Activated CD8-positive, alpha-beta memory T cell treated with anti-CD3 and anti-CD28 coated beads, Interleukin-2, amount 50 U/mL, for 48 hours (primary cell): ENCODE measurements around the gene RBM17.
A peak's percentile ranks its signal among the peaks of the same experiment; 100 is the strongest.
"Not testable (repeated sequence)": the region's sequence is repeated elsewhere in the genome, so short reads cannot be mapped to it uniquely, and the experiment has no call there.

Source experiments
- DNase-seq: peaks from one replicate; pipeline ENCODE4 v3.0.0-alpha.2; 2020

Gene RBM17

DNA sequence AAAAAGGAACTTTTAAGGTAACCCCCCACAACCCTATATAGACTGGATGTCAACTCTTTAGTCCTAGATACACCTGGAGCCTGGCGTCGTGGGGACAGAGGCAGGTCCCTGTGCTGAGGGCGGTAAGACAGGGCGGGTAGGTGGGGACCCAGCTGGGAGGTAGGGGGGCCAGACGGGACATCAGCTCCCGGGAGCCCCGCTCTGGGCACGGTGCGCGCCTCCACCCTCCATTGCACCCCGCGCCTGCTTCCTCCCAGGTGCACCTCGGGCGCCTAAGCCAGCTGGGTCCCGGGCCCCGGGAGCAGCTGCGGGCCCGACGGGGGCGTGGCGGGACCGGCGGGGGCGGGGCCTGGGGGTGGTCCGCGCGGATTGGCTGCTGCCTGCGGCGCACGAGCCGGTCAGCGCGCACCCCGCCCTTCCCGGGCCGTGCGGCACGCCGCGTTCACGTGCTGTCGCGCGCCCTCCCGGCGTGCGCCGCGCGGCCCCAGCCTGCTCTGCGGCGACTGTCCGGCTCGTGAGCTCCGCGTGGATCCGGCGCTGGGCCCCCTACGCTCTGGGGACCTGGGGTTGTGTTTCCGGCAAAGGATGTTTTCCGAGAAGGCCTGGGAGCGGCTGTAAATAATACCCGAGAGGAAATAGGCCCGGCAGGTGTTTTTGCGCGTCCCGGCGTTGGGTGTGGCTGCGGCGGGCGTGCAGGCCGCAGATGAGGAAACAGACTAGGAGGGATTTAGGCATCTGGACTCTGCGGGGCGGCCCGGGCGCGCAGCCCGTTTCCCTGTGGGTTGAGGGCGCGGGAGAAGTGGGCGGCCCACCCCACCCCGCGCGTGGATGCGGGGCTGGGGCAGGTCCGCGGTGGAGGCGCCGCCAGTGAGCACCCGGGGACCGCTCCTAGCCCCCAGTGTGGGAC lies 74.8 kb downstream of the RBM17 start:
- peak; percentile 96 for DNase-seq

DNA sequence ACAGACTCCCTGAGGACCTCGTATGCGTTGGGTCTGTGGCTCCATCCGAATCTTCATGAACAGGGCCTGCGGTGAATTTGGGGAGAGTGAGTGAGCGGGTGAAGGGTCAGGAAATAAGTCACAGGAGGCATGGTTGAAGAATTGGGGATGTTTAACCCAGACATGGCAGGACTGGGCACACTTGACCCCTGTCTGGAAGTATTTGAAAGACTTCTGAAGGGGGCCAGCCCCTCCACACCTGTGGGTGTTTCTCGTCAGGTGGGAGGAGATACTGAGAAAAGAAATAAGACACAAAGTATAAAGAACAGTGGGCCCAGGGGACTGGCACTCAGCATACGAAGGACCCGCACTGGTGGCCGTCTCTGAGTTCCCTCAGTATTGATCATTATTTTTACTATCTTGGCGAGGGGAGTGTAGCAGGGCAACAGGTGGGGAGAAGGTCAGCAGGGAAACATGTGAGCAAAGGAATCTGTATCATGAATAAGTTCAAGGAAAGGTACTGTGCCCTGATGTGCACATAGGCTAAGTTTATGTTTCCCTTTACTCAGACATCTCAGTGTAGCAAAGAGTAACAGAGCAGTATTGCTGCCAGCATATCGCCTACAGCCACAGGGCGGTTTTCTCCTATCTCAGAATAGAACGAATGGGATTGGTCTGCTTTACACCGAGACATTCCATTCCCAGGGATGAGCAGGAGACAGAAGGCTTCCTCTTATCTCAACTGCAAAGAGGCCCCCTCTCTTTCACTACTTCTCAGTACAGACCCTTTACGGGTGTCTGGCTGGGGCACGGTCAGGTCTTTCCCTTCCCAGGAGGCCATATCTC lies 75.6 kb downstream of the RBM17 start:
- no peak for DNase-seq

DNA sequence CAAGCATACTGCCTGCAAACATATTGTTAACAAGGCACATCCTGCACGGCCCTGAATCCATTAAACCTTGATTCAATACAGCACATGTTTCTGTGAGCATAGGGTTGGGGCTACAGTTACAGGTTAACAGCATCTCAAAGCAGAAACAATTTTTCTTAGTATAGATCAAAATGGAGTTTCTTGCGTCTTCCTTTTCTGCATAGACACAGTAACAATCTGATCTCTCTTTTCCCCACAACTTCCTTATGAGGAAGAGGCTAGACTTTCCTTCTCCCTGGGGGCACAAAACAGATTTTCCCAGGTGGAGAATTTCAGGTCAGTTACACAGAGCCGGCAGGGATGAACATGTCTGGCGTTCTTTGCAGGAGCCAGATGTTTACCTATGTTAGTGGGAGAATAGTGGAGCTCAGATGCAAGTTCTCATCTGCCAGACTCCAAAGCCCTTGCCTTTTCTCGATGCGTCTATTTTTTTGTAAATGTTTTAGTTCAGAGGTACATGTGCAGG lies 76.4 kb downstream of the RBM17 start:
- DNase-seq, result no peak

GRCh38 chr10:6165933-6166332 lies 77.1 kb downstream of the RBM17 start:
- not testable (repeated sequence) for DNase-seq
